GM21381 (cell line): ENCODE data around the gene PCDHB3.
"Not testable (repeated sequence)": the region's sequence is repeated elsewhere in the genome, so short reads cannot be mapped to it uniquely, and the experiment has no call there.

ENCODE experiments used
- ATAC-seq: cut with Tn5 transposase; IDR thresholded peaks from one replicate; pipeline ENCODE4 v1.9.1; 2021; ENCODE audit warnings: mild to moderate bottlenecking, moderate library complexity; ENCODE audit not compliant: unreplicated experiment

The PCDHB3 gene

DNA sequence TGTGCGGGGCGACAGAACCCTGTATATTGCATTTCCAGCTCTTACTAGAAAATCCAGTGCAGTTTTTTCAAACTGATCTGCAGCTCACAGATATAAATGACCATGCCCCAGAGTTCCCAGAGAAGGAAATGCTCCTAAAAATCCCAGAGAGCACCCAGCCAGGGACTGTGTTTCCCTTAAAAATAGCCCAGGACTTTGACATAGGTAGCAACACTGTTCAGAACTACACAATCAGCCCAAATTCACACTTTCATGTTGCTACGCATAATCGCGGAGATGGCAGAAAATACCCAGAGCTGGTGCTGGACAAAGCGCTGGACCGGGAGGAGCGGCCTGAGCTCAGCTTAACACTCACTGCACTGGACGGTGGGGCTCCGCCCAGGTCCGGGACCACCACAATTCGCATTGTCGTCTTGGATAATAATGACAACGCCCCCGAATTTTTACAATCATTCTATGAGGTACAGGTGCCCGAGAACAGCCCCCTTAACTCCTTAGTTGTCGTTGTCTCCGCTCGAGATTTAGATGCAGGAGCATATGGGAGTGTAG, 35.5 kb downstream of the PCDHB3 start:
- no peak for ATAC-seq

DNA sequence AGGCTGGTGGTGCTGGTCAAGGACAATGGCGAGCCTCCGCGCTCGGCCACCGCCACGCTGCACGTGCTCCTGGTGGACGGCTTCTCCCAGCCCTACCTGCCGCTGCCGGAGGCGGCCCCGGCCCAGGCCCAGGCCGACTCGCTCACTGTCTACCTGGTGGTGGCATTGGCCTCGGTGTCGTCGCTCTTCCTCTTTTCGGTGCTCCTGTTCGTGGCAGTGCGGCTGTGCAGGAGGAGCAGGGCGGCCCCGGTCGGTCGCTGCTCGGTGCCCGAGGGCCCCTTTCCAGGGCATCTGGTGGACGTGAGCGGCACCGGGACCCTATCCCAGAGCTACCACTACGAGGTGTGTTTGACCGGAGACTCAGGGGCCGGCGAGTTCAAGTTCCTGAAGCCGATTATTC, 37.1 kb downstream of the PCDHB3 start:
- not testable (repeated sequence) for ATAC-seq

DNA sequence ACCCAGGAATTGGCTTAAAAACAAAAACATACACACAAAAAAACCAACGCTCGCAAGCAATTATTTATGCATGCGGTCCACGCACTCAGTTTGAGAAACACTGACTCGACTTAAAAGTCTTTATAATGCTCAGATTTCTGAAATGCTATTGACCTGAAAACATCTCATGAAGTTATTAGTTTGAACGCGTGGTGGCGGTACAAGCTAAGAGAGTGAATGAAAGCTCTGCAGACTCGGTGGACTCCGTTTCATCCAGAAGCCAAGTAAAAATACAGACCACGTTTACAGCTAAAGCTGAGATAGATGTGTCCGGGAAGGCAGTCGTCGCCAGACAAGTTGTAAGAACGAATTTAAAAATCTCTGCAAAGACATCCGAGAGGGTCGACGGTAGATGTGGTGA, 49.5 kb downstream of the PCDHB3 start, which contains the start of gene PCDHB6:
Gene PCDHB6, plus strand, starts transcription at position 246 of the 400 bp plus-strand sequence. CDS start 201 bp downstream, outside the sequence.
- ATAC-seq, result no peak

DNA sequence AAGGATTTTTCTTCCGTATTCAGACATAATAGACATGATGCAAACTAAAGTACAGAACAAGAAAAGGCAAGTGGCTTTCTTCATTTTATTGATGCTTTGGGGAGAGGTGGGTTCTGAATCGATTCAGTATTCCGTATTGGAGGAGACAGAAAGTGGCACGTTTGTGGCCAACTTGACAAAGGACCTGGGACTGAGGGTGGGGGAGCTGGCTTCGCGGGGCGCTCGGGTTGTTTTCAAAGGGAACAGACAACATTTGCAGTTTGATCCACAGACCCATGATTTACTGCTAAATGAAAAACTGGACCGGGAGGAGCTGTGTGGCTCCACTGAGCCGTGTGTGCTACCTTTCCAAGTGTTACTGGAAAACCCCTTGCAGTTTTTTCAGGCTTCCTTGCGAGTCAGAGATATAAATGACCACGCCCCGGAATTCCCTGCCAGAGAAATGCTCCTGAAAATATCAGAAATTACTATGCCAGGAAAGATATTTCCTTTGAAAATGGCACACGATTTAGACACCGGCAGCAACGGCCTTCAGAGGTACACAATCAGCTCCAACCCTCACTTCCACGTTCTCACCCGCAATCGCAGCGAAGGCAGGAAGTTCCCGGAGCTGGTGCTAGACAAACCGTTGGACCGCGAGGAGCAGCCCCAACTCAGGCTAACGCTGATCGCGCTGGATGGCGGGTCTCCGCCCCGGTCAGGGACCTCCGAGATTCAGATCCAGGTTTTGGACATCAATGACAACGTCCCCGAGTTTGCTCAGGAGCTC, 50.1 kb downstream of the PCDHB3 start:
- ATAC-seq, result no peak

DNA sequence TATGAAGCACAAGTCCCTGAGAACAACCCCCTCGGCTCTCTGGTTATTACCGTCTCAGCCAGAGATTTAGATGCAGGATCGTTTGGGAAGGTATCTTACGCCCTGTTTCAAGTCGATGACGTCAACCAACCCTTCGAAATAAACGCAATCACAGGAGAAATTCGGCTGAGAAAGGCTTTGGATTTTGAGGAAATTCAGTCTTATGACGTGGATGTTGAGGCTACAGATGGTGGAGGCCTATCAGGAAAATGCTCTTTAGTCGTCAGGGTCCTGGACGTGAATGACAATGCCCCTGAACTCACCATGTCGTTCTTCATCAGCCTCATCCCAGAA, 50.7 kb downstream of the PCDHB3 start:
- no peak for ATAC-seq

DNA sequence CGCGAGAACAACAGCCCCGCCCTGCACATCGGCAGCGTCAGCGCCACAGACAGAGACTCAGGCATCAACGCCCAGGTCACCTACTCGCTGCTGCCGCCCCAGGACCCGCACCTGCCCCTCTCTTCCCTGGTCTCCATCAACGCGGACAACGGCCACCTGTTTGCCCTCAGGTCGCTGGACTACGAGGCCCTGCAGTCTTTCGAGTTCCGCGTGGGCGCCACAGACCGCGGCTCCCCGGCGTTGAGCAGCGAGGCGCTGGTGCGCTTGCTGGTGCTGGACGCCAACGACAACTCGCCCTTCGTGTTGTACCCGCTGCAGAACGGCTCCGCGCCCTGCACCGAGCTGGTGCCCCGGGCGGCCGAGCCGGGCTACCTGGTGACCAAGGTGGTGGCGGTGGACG, 51.4 kb downstream of the PCDHB3 start:
- not testable (repeated sequence) for ATAC-seq

DNA sequence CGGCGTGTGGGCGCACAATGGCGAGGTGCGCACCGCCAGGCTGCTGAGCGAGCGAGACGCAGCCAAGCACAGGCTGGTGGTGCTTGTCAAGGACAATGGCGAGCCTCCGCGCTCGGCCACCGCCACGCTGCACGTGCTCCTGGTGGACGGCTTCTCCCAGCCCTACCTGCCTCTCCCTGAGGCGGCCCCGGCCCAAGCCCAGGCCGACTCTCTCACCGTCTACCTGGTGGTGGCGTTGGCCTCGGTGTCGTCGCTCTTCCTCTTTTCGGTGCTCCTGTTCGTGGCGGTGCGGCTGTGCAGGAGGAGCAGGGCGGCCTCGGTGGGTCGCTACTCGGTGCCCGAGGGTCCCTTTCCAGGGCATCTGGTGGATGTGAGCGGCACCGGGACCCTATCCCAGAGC, 51.8 kb downstream of the PCDHB3 start:
- not testable (repeated sequence) for ATAC-seq
